ENCODE measurements around the gene TMEM91.
"Not testable (repeated sequence)": the region's sequence is repeated elsewhere in the genome, so short reads cannot be mapped to it uniquely, and the experiment has no call there.

TMEM91 gene

GRCh38 chr19:41352609-41353465, 23.5 kb upstream of the TMEM91 start:
- in situ Hi-C loops (cut with MboI; ENCODE audit: low sequenced_read_pairs), result no loop called here

DNA sequence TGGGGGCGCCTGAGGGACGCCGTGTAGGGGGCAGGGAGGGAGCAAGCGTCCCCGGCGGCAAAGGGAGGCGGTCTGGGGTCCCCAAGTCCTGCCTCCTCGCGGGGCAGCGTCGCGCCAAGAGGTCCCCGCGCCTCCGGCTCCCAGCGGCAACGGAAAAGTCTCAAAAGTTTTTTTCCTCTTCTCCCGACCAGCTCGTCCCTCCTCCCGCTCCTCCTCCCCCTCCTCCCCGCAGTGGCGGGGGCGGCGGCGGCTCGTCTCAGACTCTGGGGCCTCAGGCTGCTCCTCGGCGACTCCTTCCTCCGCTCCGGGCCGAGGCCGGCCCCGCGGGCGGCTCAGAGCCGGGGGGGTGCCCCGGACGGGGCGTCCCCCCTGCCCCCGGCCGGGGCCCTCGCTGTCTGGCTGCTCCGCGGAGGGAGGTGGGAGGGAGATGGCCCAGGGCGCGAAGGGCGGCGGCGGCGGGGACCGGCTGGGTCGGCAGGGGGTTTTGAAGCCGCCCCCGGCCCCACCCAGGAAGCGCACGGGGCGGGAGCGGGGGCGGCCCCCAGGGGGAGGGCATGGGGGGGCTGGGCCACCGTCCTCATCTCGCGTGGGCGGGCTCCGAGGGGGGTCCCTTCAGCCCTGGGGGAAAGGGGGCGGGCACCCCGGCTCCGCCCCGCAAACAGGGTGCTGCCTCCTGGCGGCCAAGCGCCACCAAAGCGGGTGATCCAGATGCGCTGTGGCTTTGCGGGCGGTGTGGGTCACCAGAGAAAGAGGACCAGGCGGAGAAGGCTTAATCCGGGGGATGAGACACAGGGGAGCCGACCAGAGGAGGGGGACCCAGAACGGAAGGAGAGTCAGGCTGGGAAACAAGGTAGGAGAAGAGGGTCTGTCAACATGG, 22.6 kb upstream of the TMEM91 start, which contains the start of gene TGFB1:
Gene TGFB1 (minus strand): TSS at position 457 of the 877 bp plus-strand sequence. CDS start 878 bp downstream, outside the sequence.
- in situ Hi-C loops (cut with MboI; ENCODE audit: low sequenced_read_pairs), result no loop called here

- in situ Hi-C loops (cut with MboI; ENCODE audit: low sequenced_read_pairs), result no loop called here
Measured at GRCh38 chr19:41354343-41354953, 21.9 kb upstream of the TMEM91 start.

DNA sequence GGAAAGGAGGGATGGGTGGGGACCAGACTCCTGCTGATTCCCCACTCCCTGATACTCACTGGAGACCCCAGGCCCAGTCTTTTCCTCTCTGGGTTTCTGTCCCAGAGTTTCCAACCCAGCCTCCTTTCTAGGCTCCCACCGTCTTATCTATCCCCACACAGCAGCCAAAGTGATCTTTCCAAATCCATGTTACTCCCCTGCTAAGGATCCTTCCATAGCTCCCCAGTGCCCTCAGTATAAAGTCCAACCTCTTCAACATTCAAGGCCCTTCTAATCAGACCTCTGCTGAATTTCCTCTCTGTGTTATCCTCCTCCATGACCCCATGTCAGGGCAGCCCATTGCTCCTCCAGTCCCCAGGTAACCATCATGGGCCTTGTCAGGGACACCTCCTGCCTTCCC, 21.3 kb upstream of the TMEM91 start:
- in situ Hi-C loops (cut with MboI; ENCODE audit: low sequenced_read_pairs), result no loop called here

DNA sequence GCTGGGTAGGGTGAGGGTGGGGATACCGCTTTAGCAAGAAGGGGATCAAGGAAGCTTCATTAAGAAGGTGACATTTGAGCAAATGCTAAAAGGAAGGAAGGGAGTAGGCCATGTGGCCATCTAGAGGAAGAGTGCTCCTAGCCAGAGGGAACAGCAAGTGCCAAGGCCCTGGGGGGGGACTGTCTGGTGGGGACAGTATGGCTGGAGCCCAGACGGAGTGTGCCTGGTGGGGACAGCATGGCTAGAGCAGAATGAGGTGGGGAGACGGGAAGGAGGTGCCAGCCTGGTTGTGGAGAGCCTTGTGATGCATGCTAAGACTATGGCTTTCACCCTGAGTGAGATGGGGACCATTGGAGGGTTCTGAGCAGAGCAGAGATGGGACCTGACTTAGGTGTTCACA, 20.5 kb upstream of the TMEM91 start:
- in situ Hi-C loops (cut with MboI; ENCODE audit: low sequenced_read_pairs), result no loop called here

DNA sequence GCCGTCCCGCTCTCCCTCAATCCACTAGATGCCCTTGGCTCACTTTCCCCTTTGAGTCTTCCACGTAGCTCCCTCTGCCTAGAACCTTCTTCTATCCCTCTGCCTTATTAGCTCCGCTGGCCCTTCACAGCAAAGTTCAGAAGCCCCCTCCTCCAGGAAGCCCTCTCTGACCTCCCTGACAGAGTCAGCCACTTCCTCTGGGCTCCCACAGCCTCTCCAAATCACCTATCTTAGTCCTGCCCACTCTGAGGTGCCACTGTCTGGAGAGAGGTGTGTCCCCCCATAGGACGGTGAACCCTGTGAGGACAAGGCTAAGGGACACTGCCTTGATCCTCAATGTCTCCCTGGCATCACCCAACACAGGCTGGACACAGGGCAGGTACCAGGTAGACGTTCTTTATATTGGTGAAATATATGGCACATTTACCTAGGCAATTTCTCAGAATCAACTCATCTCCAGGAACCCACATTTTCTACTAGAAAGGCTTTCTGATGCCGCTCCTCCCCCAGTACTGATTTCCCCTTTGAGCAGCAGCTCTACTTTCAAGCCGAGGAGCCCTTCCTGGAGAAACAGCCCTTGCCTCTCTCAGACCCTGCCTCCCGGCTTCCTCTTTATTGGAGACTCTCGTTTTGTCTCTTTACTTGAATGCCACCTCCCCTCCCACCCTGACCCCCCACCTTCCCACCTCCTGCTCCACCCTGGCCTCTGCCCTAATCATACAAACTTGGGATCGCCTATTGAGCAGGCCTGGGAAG, 19.2 kb upstream of the TMEM91 start:
- in situ Hi-C loops (cut with MboI; ENCODE audit: low sequenced_read_pairs), result no loop called here

DNA sequence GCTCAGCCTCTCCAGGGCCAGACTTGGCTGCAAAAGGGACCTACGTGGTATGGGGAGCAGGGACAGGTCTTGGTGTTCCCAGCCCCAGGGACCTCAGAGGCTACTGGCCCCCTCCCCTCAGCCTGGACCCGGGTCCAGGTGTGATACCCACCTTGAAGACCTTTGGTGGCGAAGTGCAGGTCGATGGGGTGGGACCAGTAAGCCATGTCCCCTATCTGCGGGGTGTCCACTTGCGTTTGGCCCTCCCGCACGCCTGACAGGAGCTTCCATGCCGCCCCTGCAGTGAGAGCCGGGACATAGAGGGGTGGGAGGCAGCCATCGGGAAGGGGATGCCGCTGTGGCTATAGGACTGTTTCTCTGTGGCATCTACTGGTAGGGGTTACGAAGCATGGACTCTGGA, 18.6 kb upstream of the TMEM91 start:
- in situ Hi-C loops (cut with MboI; ENCODE audit: low sequenced_read_pairs), result no loop called here

- in situ Hi-C loops (cut with MboI; ENCODE audit: low sequenced_read_pairs), result no loop called here
Measured at GRCh38 chr19:41359741-41360140, 16.6 kb upstream of the TMEM91 start.

- in situ Hi-C loops (cut with MboI; ENCODE audit: low sequenced_read_pairs), result no loop called here
Measured at GRCh38 chr19:41362143-41362847, 14.0 kb upstream of the TMEM91 start.

DNA sequence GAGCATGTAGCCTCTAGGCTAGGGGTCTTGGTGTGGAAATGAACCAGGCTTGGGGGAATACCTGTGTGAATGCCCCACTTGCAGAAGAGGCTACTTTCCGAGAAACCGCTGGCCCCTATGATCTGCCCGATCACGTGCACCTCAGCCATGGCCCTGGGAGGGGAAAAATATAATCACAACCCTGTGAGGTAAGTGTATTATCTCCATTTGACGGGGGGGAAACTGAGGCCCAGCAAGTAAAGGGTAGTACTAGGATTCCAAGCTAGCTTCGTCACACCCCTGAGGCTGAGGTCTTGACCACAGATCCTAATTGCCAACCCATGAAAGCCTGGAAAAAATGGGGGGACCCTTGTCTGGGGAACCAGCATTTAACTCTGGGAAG, 13.0 kb upstream of the TMEM91 start:
- in situ Hi-C loops (cut with MboI; ENCODE audit: low sequenced_read_pairs), result no loop called here

DNA sequence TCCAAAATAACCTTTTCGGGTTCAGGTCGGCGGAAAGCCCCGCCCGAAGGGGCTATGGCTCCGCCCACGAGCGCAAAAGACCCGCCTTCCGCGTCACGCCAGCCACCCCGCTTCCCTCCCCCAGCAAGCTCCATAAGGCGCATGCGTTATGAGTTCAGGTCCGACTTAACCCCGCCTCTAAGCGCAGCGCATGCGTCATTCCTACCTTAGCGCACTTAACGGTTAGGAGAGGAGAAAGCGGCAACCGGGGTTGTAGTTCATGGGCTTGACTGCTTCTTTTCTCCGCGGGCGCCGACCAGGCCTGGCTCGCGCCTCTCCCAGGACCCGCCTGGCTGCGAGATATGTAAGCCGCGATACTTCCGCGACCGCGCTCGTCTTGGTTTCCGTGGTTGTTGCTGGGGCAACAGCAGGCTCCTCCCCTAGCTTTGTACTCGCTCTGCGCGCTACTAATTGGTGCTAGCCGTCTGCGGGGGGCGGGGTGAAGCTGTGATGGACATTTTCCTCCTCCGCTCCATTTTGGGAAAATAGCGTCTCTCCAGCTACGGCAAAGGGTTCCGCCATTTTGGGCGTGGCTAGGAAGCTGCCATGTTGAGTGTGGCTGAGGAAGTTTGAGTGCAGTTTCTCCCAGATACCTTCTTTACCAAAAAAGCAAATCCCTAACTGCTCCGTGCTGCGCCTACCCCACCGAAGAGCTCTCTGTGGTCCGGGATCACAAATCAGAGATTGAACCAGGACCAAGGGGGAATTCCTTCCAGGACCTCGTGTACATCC, 12.4 kb upstream of the TMEM91 start, which contains the start of gene B9D2:
Gene B9D2 (minus strand): TSS at position 397 of the 771 bp plus-strand sequence. CDS start 630 bp downstream, outside the sequence.
- in situ Hi-C loops (cut with MboI; ENCODE audit: low sequenced_read_pairs), result no loop called here

DNA sequence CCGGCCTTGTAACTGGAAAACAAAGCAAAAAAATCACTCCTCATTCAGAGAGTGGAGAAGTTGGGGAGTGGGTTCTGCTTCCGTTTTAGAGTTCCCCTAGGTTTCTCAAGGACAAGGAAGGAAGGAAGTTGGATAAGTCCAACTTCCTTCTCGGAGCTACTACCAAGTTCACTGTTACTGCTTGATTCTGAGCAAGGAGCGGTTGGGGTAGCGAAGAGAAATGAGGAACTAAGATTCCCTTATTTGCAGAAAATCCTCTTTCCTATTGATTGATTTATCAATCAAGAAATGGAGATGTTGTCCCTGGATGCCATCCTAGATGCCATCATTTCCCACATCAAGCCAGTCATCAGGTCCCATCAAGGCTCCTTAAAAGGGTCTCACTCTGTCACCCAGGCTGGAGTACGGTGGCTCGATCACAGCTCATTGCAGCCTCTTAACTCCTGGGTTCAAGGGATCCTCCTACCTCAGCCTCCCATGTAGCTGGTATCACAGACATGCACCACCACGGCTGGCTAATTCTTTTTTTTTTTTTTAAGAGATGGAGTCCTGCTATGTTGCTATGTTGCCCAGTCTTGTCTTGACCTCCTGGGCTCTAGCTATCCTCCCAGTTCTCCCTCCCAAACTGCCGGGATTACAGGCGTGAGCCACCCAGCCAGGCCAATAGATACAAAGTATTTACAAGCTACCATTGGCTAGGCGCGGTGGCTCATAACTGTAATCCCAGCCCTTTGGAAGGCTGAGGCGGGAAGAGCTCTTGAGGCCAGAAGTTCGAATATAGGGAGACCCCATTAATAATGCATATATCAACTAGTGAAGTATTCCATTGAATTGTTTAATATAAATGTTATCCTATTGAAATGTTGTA, 11.6 kb upstream of the TMEM91 start:
- in situ Hi-C loops (cut with MboI; ENCODE audit: low sequenced_read_pairs), result no loop called here

GRCh38 chr19:41366089-41366488, 10.2 kb upstream of the TMEM91 start:
- in situ Hi-C loops (cut with MboI; ENCODE audit: low sequenced_read_pairs), result no loop called here

DNA sequence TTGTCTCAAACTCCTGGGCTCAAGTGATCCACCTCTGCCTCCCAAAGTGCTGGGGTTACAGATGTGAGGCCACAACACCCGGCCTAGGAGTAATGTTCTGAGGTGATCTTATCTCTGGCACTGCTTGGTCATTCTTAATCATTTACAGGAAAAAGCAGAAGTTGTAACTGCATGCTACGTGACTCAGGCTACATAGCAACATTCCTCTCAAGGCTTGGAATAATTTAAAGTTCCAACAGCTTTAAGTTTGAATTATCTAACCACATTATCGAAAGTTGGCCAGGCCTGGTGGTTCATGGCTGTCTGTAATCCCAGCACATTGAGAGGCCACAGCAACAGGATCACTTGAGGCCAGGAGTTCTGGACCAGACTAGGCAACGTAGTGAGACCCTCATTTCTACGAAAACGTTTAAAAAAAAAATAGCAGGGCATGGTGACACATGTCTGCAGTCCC, 8.5 kb upstream of the TMEM91 start:
- in situ Hi-C loops (cut with MboI; ENCODE audit: low sequenced_read_pairs), result no loop called here

- in situ Hi-C loops (cut with MboI; ENCODE audit: low sequenced_read_pairs), result no loop called here
Measured at GRCh38 chr19:41369769-41370168, 6.6 kb upstream of the TMEM91 start.

DNA sequence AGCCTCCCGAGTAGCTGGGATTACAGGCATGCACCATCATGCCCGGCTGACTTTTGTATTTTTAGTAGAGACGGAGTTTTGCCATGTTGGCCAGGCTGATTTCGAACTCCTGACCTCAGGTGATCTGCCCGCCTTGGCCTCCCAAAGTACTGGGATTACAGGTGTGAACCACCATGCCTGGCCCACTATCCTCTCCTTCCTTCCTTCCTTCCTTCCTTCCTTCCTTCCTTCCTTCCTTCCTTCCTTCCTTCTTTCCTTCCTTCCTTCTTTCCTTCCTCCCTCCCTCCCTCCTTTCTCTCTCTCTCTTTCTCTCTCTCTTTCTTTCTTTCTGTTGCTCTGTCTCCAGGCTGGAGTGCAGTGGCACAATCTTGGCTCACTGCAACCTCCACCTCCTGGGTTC, 5.2 kb upstream of the TMEM91 start:
- in situ Hi-C loops (cut with MboI; ENCODE audit: low sequenced_read_pairs), result not testable (repeated sequence)

- in situ Hi-C loops (cut with MboI; ENCODE audit: low sequenced_read_pairs), result no loop called here
Measured at GRCh38 chr19:41371541-41371940, 4.8 kb upstream of the TMEM91 start.

- in situ Hi-C loops (cut with MboI; ENCODE audit: low sequenced_read_pairs), result no loop called here
Measured at GRCh38 chr19:41372501-41372900, 3.8 kb upstream of the TMEM91 start.

All from hTERT RPE-1 (cell line).